Trophoblast cell (in vitro differentiated cells and primary cell): ENCODE results near the gene EDC3.

Source experiments
- DNase-seq, 2 donors: peaks; one replicate each; pipeline ENCODE4 v3.0.0-alpha.2; 2016
- H2AFZ ChIP-seq: 2 replicates; pipeline ENCODE4 v1.6.1; 2013; ENCODE audit warnings: low read length, moderate library complexity, mild to moderate bottlenecking; ENCODE audit not compliant: insufficient read depth, poor library complexity
- H2AK5ac ChIP-seq: 2 replicates; pipeline ENCODE4 v1.6.1; 2013; ENCODE audit warnings: mild to moderate bottlenecking, low read length
- H2BK120ac ChIP-seq: 2 replicates; pipeline ENCODE4 v1.6.1; 2013; ENCODE audit warnings: low read length, mild to moderate bottlenecking, moderate library complexity; ENCODE audit not compliant: insufficient read depth, poor library complexity
- H2BK12ac ChIP-seq: 2 replicates; pipeline ENCODE4 v1.6.1; 2013; ENCODE audit warnings: mild to moderate bottlenecking, low read length, moderate library complexity
- H2BK5ac ChIP-seq: 2 replicates; pipeline ENCODE4 v1.6.1; 2013; ENCODE audit warnings: low read length, low read depth, moderate library complexity, mild to moderate bottlenecking; ENCODE audit not compliant: poor library complexity
- H3K14ac ChIP-seq: 2 replicates; pipeline ENCODE4 v1.6.1; 2013; ENCODE audit warnings: mild to moderate bottlenecking, low read length
- H3K18ac ChIP-seq: 2 replicates; pipeline ENCODE4 v1.6.1; 2013; ENCODE audit warnings: mild to moderate bottlenecking, low read length
- H3K23ac ChIP-seq: 2 replicates; pipeline ENCODE4 v1.6.1; 2013; ENCODE audit warnings: low read length
- H3K27ac ChIP-seq: 2 replicates; pipeline ENCODE4 v1.5.1; 2013; ENCODE audit warnings: low read depth, mild to moderate bottlenecking, inconsistent platforms, low read length, moderate library complexity
- H3K27me3 ChIP-seq: 2 replicates; pipeline ENCODE4 v1.6.1; 2013; ENCODE audit warnings: inconsistent platforms, mild to moderate bottlenecking, low read length, moderate library complexity; ENCODE audit not compliant: insufficient read depth
- H3K36me3 ChIP-seq, 2 experiments: 1 replicate in 1 of 2; 2 replicates in 1 of 2; pipeline ENCODE4 v1.6.1; 2013; ENCODE audit warnings: low read length in 2 of 2, mild to moderate bottlenecking in 2 of 2, moderate library complexity in 1 of 2; ENCODE audit not compliant: insufficient read depth in 2 of 2, control insufficient read depth in 1 of 2
- H3K4ac ChIP-seq: 2 replicates; pipeline ENCODE4 v1.6.1; 2013; ENCODE audit warnings: low read depth, mild to moderate bottlenecking, low read length, moderate library complexity
- H3K4me1 ChIP-seq, 2 experiments: 1 replicate in 1 of 2; 2 replicates in 1 of 2; pipeline ENCODE4 v1.6.1; 2013; ENCODE audit warnings: low read length in 2 of 2, mild to moderate bottlenecking in 2 of 2, moderate library complexity in 1 of 2; ENCODE audit not compliant: insufficient read depth in 2 of 2, control insufficient read depth in 1 of 2
- H3K4me2 ChIP-seq: 2 replicates; pipeline ENCODE4 v1.6.1; 2013; ENCODE audit warnings: inconsistent platforms, mild to moderate bottlenecking, low read length, moderate library complexity
- H3K4me3 ChIP-seq: 2 replicates; pipeline ENCODE4 v1.5.1; 2013; ENCODE audit warnings: mild to moderate bottlenecking, low read depth, low read length, inconsistent platforms
- H3K79me1 ChIP-seq: one replicate; pipeline ENCODE4 v1.6.1; 2013; ENCODE audit warnings: low read length
- H3K79me2 ChIP-seq: 2 replicates; pipeline ENCODE4 v1.6.1; 2013; ENCODE audit warnings: low read length, mild to moderate bottlenecking; ENCODE audit not compliant: control insufficient read depth, insufficient read depth, poor library complexity
- H3K9ac ChIP-seq: 2 replicates; pipeline ENCODE4 v1.6.1; 2013; ENCODE audit warnings: mild to moderate bottlenecking, low read length
- H3K9me3 ChIP-seq: 2 replicates; pipeline ENCODE4 v1.6.1; 2013; ENCODE audit warnings: low read depth, mild to moderate bottlenecking, control low read depth, inconsistent platforms, low read length; ENCODE audit not compliant: insufficient read depth
- H4K12ac ChIP-seq: 2 replicates; pipeline ENCODE4 v1.6.1; 2013; ENCODE audit warnings: low read depth, mild to moderate bottlenecking, low read length, moderate library complexity
- H4K8ac ChIP-seq: 2 replicates; pipeline ENCODE4 v1.6.1; 2013; ENCODE audit warnings: low read depth, mild to moderate bottlenecking, low read length, moderate library complexity
- H4K91ac ChIP-seq: one replicate; pipeline ENCODE4 v1.6.1; 2013; ENCODE audit warnings: low read depth, mild to moderate bottlenecking, low read length, moderate library complexity
- WGBS: extraction: QIAGEN DNeasy Blood & Tissue Kit; methylation state at CpG from one replicate; pipeline ENCODE4 v1.1.7; 2013; ENCODE audit warnings: missing lambda C conversion rate; ENCODE audit not compliant: insufficient read length, insufficient coverage; ENCODE audit errors: extremely low coverage; 5-methylcytosine and 5-hydroxymethylcytosine counted together

The EDC3 gene

GRCh38 chr15:74636984-74637383 lies 58.8 kb downstream of the EDC3 start:
- H3K9ac ChIP-seq: no peak overlapping the region
- H4K8ac ChIP-seq: no peak overlapping the region
- H3K79me2 ChIP-seq: no peaks in the 10 kb centered on the region
- no peak overlapping the region for H3K18ac ChIP-seq
- H3K23ac ChIP-seq: no peak overlapping the region
- H2BK12ac ChIP-seq: no peak overlapping the region
- WGBS: no CpG with 5 or more reads among the region's 1 CpG
- no peaks in the 10 kb centered on the region for H3K79me1 ChIP-seq
- no peak overlapping the region for H3K4me3 ChIP-seq
- DNase-seq: no peak
- no peak overlapping the region for H3K4ac ChIP-seq
- H2AK5ac ChIP-seq: no peak overlapping the region
- no peak overlapping the region for H4K12ac ChIP-seq
- no peak overlapping the region for H2BK5ac ChIP-seq
- no peak overlapping the region for H2BK120ac ChIP-seq
- no peak overlapping the region for H4K91ac ChIP-seq
- no peak overlapping the region for H3K27ac ChIP-seq
- no peak overlapping the region for H2AFZ ChIP-seq
- H3K14ac ChIP-seq: no peak overlapping the region
- H3K4me1 ChIP-seq: no peaks in the 10 kb centered on the region
- peaks cover 29 to 47% of the 10 kb centered on the region in 2 experiments for H3K36me3 ChIP-seq
- H3K4me2 ChIP-seq: no peak overlapping the region
- no peaks in the 10 kb centered on the region for H3K9me3 ChIP-seq
- no peaks in the 10 kb centered on the region for H3K27me3 ChIP-seq

- no peak overlapping the region for H4K91ac ChIP-seq
- no peak overlapping the region for H3K23ac ChIP-seq
- DNase-seq: peak; percentile 65 to 91
- H3K9me3 ChIP-seq: no peaks in the 10 kb centered on the region
- no peak overlapping the region for H3K4ac ChIP-seq
- H3K18ac ChIP-seq: no peak overlapping the region
- H3K9ac ChIP-seq: no peak overlapping the region
- H3K36me3 ChIP-seq: peaks cover 41 to 60% of the 10 kb centered on the region in 2 experiments
- H2BK12ac ChIP-seq: no peak overlapping the region
- no CpG with 5 or more reads among the region's 5 CpGs for WGBS
- no peaks in the 10 kb centered on the region for H3K79me1 ChIP-seq
- H3K79me2 ChIP-seq: no peaks in the 10 kb centered on the region
- H2AK5ac ChIP-seq: no peak overlapping the region
- H4K12ac ChIP-seq: no peak overlapping the region
- H3K14ac ChIP-seq: no peak overlapping the region
- no peaks in the 10 kb centered on the region for H3K27me3 ChIP-seq
- H3K4me1 ChIP-seq: no peaks in the 10 kb centered on the region
- no peak overlapping the region for H2BK120ac ChIP-seq
- H3K4me3 ChIP-seq: no peak overlapping the region
- H2AFZ ChIP-seq: no peak overlapping the region
- no peak overlapping the region for H2BK5ac ChIP-seq
- H4K8ac ChIP-seq: no peak overlapping the region
- no peak overlapping the region for H3K4me2 ChIP-seq
- no peak overlapping the region for H3K27ac ChIP-seq
Measured at GRCh38 chr15:74635228-74635627, 60.6 kb downstream of the EDC3 start.

GRCh38 chr15:74633781-74634180 lies 62.0 kb downstream of the EDC3 start:
- H3K9ac ChIP-seq: no peak overlapping the region
- no peak overlapping the region for H4K12ac ChIP-seq
- no peaks in the 10 kb centered on the region for H3K27me3 ChIP-seq
- no peak overlapping the region for H3K27ac ChIP-seq
- H2AFZ ChIP-seq: no peak overlapping the region
- no peak overlapping the region for H4K8ac ChIP-seq
- no peak overlapping the region for H4K91ac ChIP-seq
- H3K4me1 ChIP-seq: no peaks in the 10 kb centered on the region
- no CpG with 5 or more reads among the region's 2 CpGs for WGBS
- H3K14ac ChIP-seq: no peak overlapping the region
- no peaks in the 10 kb centered on the region for H3K79me2 ChIP-seq
- no peak overlapping the region for H2AK5ac ChIP-seq
- no peaks in the 10 kb centered on the region for H3K79me1 ChIP-seq
- no peak overlapping the region for H3K18ac ChIP-seq
- peaks cover 52 to 66% of the 10 kb centered on the region in 2 experiments for H3K36me3 ChIP-seq
- no peak overlapping the region for H3K4me3 ChIP-seq
- no peak overlapping the region for H2BK5ac ChIP-seq
- H2BK120ac ChIP-seq: no peak overlapping the region
- no peak overlapping the region for H3K4me2 ChIP-seq
- DNase-seq: no peak
- no peak overlapping the region for H3K23ac ChIP-seq
- no peak overlapping the region for H3K4ac ChIP-seq
- no peak overlapping the region for H2BK12ac ChIP-seq
- no peaks in the 10 kb centered on the region for H3K9me3 ChIP-seq

- no peak overlapping the region for H3K9ac ChIP-seq
- H3K4ac ChIP-seq: no peak overlapping the region
- no peaks in the 10 kb centered on the region for H3K27me3 ChIP-seq
- H2BK12ac ChIP-seq: no peak overlapping the region
- peaks cover 64 to 78% of the 10 kb centered on the region in 2 experiments for H3K36me3 ChIP-seq
- no peak overlapping the region for H4K8ac ChIP-seq
- H3K4me2 ChIP-seq: no peak overlapping the region
- no peak overlapping the region for H4K91ac ChIP-seq
- H3K4me3 ChIP-seq: no peak overlapping the region
- no peak overlapping the region for H2AFZ ChIP-seq
- no CpG with 5 or more reads among the region's 9 CpGs for WGBS
- no peak overlapping the region for H3K27ac ChIP-seq
- no peak overlapping the region for H2BK120ac ChIP-seq
- H3K23ac ChIP-seq: no peak overlapping the region
- no peak overlapping the region for H3K14ac ChIP-seq
- no peaks in the 10 kb centered on the region for H3K79me1 ChIP-seq
- no peaks in the 10 kb centered on the region for H3K79me2 ChIP-seq
- H3K9me3 ChIP-seq: no peaks in the 10 kb centered on the region
- no peaks in the 10 kb centered on the region for H3K4me1 ChIP-seq
- no peak overlapping the region for H2AK5ac ChIP-seq
- H4K12ac ChIP-seq: no peak overlapping the region
- no peak overlapping the region for H2BK5ac ChIP-seq
- no peak for DNase-seq
- H3K18ac ChIP-seq: no peak overlapping the region
Measured at GRCh38 chr15:74632601-74633000, 63.2 kb downstream of the EDC3 start.
